Measurements from ENCODE around the gene HOXC9. TPM values are rescaled to one million over a fixed set of nuclear protein-coding genes. Genes with fewer than 3 reads are reported as not detected.

HOXC9 gene
- total RNA-seq, 1 donor from 2014 or later = not detected

- Mint-ChIP-seq H3K4me1 (peaks cover 25% of the 10 kb centered on the region), H3K27me3 (peaks cover 57% of the 10 kb centered on the region), H3K9me3 (no peaks in the 10 kb centered on the region), H3K36me3 (ENCODE audit: low read depth) (no peaks in the 10 kb centered on the region), H3K27ac (no peak overlapping the region), H3K4me3 (peak overlapping the region; percentile 15)
- POLR2A ChIA-PET = no interaction called here
- CTCF ChIA-PET = no interaction called here
- intact Hi-C loops (cut with micrococcal nuclease) = no loop called here
- no peak for ATAC-seq (ENCODE audit: low read depth)
- DNase-seq = no peak
- no peak for TF ChIP-seq CTCF (IDR thresholded peaks at IDR 0.05)
These were observed 21.6 kb downstream of the HOXC9 start for GRCh38 chr12:54021432-54022013.

- H3K4me3 Mint-ChIP-seq = no peak overlapping the region
- H3K27ac Mint-ChIP-seq = no peak overlapping the region
- DNase-seq (no peak), ATAC-seq (ENCODE audit: low read depth) (no peak)
- peaks cover 62% of the 10 kb centered on the region for H3K27me3 Mint-ChIP-seq
- POLR2A ChIA-PET = interaction anchor here (0.6 to 1.2 kb wide), 2 partner anchors 14 to 32 kb away, joined by 3 to 9 read pairs; partner anchors contain the start of gene HOXC8
- no peaks in the 10 kb centered on the region for H3K9me3 Mint-ChIP-seq
- H3K36me3 Mint-ChIP-seq (ENCODE audit: low read depth) = no peaks in the 10 kb centered on the region
- intact Hi-C loops (cut with micrococcal nuclease) = no loop called here
- H3K4me1 Mint-ChIP-seq = peaks cover 18% of the 10 kb centered on the region
- CTCF ChIA-PET = interaction anchor here (0.6 kb wide), 1 partner anchor 178 kb away, joined by 3 read pairs; no protein-coding TSS in a partner anchor
- TF ChIP-seq CTCF (IDR thresholded peaks at IDR 0.05) = no peak
These were observed 23.3 kb downstream of the HOXC9 start for GRCh38 chr12:54022960-54023884.

- no peak overlapping the region for H3K4me3 Mint-ChIP-seq
- POLR2A ChIA-PET = interaction anchor here (0.6 to 1.2 kb wide), 2 partner anchors 15 to 33 kb away, joined by 3 to 9 read pairs; partner anchors contain the start of gene HOXC8
- CTCF ChIA-PET = no interaction called here
- peaks cover 67% of the 10 kb centered on the region for H3K27me3 Mint-ChIP-seq
- H3K4me1 Mint-ChIP-seq = peaks cover 17% of the 10 kb centered on the region
- no peaks in the 10 kb centered on the region for H3K36me3 Mint-ChIP-seq (ENCODE audit: low read depth)
- H3K9me3 Mint-ChIP-seq = no peaks in the 10 kb centered on the region
- no peak for ATAC-seq (ENCODE audit: low read depth)
- DNase-seq = no peak
- intact Hi-C loops (cut with micrococcal nuclease) = no loop called here
- no peak for TF ChIP-seq CTCF (IDR thresholded peaks at IDR 0.05)
- no peak overlapping the region for H3K27ac Mint-ChIP-seq
These were observed 24.2 kb downstream of the HOXC9 start for GRCh38 chr12:54024127-54024526.

- peaks cover 68% of the 10 kb centered on the region for H3K27me3 Mint-ChIP-seq
- ATAC-seq (ENCODE audit: low read depth) = no peak
- CTCF ChIA-PET = no interaction called here
- H3K27ac Mint-ChIP-seq = no peak overlapping the region
- H3K9me3 Mint-ChIP-seq = no peaks in the 10 kb centered on the region
- H3K4me3 Mint-ChIP-seq = no peak overlapping the region
- POLR2A ChIA-PET = no interaction called here
- DNase-seq = no peak
- peaks cover 18% of the 10 kb centered on the region for H3K4me1 Mint-ChIP-seq
- intact Hi-C loops (cut with micrococcal nuclease) = no loop called here
- no peak for TF ChIP-seq CTCF (IDR thresholded peaks at IDR 0.05)
- no peaks in the 10 kb centered on the region for H3K36me3 Mint-ChIP-seq (ENCODE audit: low read depth)
These were observed 24.8 kb downstream of the HOXC9 start for GRCh38 chr12:54024581-54025305.

Data from activated B cell treated with CpG ODN at 0.5 μM for 24 hours (primary cell).